ENCODE measurements around the gene PPP1R14C.
A peak's percentile ranks its signal among the peaks of the same experiment; 100 is the strongest.

Gene PPP1R14C

DNA sequence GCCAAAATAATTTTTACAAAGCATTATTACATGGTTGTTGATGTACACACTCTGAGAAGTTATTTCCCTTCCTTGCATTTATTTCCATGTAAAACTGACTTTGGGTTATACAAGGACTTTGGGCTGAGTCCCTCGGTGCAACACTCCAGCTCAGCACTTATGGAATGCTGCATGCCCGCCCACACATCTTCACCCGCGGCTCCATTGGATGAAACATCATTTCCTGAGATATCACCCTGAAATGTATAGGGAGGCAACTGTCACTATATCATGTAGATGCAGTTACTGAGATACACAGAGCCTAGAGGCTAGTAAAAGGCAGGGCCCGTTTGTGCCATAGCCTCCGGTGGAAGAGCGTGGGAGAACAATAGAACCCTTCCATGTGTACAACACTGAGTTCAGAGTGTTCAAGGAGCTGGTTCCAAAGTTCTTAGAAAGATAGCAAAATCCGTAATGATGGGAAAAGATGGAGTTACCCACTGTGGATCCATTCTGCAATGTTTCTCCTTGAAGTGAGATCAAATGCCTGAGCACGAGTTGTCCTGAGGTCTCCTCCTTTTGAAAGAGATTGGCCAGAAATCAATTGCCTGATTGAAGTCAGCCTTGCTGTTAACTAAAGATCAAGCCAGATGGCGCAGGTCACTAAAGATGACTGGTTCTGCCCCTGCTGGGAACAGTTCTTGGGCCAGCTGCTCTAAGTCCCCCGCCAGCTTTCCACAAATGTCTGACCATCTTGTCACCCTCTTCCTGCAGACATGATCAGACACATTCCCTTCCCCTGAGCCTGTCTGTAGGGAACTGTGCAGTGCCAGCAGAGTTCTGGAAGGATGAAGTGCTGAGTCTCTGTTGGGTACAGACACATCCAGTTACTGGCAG lies 125.1 kb downstream of the PPP1R14C start:
- H3K9ac ChIP-seq (ENCODE audit: low read depth, low read length, poor library complexity), result no peak overlapping the region
- H3K27ac ChIP-seq (replicated peaks; ENCODE audit: low read length), result no peak overlapping the region
- no peak for DNase-seq (ENCODE audit: low spot score)
- no peak overlapping the region for H3K18ac ChIP-seq (ENCODE audit: low read length)
- peak overlapping the region; percentile 13 for H2AFZ ChIP-seq (ENCODE audit: low read length)
- H4K91ac ChIP-seq (ENCODE audit: low read depth, low read length, poor library complexity), result no peak overlapping the region
- H3K4ac ChIP-seq (ENCODE audit: low read length), result no peak overlapping the region
- no peaks in the 10 kb centered on the region for H3K36me3 ChIP-seq (replicated peaks in 1 of 2; ENCODE audit: control insufficient read depth in 2 of 2, insufficient read depth in 2 of 2, low read length in 2 of 2)
- no peak overlapping the region for H2BK12ac ChIP-seq (ENCODE audit: low read length)
- H4K8ac ChIP-seq (ENCODE audit: low read depth, low read length), result no peak overlapping the region
- H2BK120ac ChIP-seq (ENCODE audit: low read depth, low read length), result no peak overlapping the region
- H3K14ac ChIP-seq (ENCODE audit: low read length), result no peak overlapping the region
- H3K4me3 ChIP-seq (ENCODE audit: low read length in 2 of 2), result peak overlapping the region in 1 of 2 donors; percentile 16
- no peak overlapping the region for H3K23ac ChIP-seq (ENCODE audit: low read depth, low read length, poor library complexity)
- no peak overlapping the region for H2BK5ac ChIP-seq (ENCODE audit: low read length)
- no peak overlapping the region for H2BK15ac ChIP-seq (ENCODE audit: low read length)
- H3K4me2 ChIP-seq (ENCODE audit: insufficient read depth, low read length, poor library complexity, severe bottlenecking), result no peak overlapping the region
- H3K27me3 ChIP-seq (ENCODE audit: control insufficient read depth in 3 of 3, insufficient read depth in 3 of 3, low read depth in 1 of 3, low read length in 3 of 3), result no peaks in the 10 kb centered on the region
- no CpG with 5 or more reads among the region's 11 CpGs for WGBS, 2 donors (ENCODE audit: extremely low coverage in 2 of 2, insufficient read length in 2 of 2, insufficient replicate concordance in 1 of 2)
- H3K79me1 ChIP-seq (ENCODE audit: low read depth, low read length), result no peaks in the 10 kb centered on the region
- no peak overlapping the region for H2AK5ac ChIP-seq (ENCODE audit: low read depth, low read length)
- peaks cover 4 to 21% of the 10 kb centered on the region in 2 donors for H3K4me1 ChIP-seq (ENCODE audit: control insufficient read depth in 2 of 2, insufficient read depth in 1 of 2, low read depth in 1 of 2, low read length in 2 of 2)
- no peaks in the 10 kb centered on the region for H3K9me3 ChIP-seq (replicated peaks in 1 of 2; ENCODE audit: control insufficient read depth in 2 of 2, insufficient read depth in 1 of 2, low read depth in 1 of 2, low read length in 2 of 2)

DNA sequence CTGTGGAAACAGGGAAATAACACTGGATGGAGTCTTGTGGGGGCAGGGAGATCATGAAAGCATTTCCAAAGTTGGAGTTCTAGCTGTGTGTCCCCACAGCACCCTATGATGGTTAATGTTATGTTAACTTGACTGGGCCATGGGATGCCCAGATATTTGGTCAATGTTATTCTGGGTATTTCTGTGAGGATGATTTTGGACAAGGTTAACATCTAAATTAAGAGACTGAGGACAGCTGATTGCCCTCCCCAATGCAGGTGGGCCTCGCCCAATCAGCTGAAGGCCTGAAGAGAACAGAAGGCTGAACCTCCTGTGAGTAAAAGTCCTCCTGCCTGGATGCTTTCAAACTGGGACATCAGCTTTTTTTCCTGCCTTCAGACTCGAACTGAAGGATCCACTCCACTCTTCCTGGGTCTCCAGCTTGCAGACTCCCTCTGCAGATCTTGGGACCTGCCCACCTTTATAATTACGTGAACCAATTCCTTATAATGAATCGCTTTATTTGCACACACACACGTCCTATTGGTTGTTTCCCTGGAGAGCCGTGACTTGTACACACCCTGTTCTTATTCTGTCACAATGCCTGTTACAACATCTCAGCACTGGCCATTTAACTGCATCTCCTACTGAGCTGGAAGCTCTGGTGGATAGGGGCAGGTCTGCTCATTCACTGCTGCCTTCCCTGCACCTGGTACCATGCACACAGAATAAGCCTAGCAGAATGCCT lies 126.4 kb downstream of the PPP1R14C start:
- Histone ChIP-seq H3K18ac (ENCODE audit: low read length) (no peak overlapping the region), H3K27ac (replicated peaks; ENCODE audit: low read length) (no peak overlapping the region)
- WGBS, 2 donors (ENCODE audit: extremely low coverage in 2 of 2, insufficient read length in 2 of 2, insufficient replicate concordance in 1 of 2), result no CpG with 5 or more reads among the region's 6 CpGs

DNA sequence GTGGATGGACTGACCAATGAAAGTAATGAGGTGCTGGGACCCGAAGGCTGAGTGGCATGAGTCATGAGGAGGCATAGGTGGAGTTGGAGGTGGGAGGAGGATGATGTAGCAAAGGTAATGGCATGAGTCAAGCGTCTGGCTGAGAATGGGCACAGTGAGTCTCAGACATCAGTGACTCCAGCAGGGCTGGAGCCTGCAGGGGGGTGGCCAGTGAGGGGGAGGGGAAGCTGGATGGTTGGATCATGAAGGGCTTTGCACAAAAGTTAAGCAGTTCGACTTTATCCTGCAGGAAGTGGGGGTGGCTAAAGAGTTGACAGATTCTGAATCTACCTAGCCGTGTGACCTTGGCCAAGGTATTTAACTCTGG lies 127.0 kb downstream of the PPP1R14C start:
- Histone ChIP-seq H3K36me3 (replicated peaks in 1 of 2; ENCODE audit: control insufficient read depth in 2 of 2, insufficient read depth in 2 of 2, low read length in 2 of 2) (no peaks in the 10 kb centered on the region), H3K4me2 (ENCODE audit: insufficient read depth, low read length, poor library complexity, severe bottlenecking) (no peak overlapping the region), H3K9ac (ENCODE audit: low read depth, low read length, poor library complexity) (no peak overlapping the region), H3K23ac (ENCODE audit: low read depth, low read length, poor library complexity) (no peak overlapping the region), H3K18ac (ENCODE audit: low read length) (no peak overlapping the region), H4K91ac (ENCODE audit: low read depth, low read length, poor library complexity) (no peak overlapping the region), H2BK120ac (ENCODE audit: low read depth, low read length) (no peak overlapping the region), H3K9me3 (replicated peaks in 1 of 2; ENCODE audit: control insufficient read depth in 2 of 2, insufficient read depth in 1 of 2, low read depth in 1 of 2, low read length in 2 of 2) (no peaks in the 10 kb centered on the region), H2AFZ (ENCODE audit: low read length) (no peak overlapping the region), H3K27me3 (ENCODE audit: control insufficient read depth in 3 of 3, insufficient read depth in 3 of 3, low read depth in 1 of 3, low read length in 3 of 3) (no peaks in the 10 kb centered on the region), H3K79me1 (ENCODE audit: low read depth, low read length) (no peaks in the 10 kb centered on the region), H3K27ac (replicated peaks; ENCODE audit: low read length) (no peak overlapping the region), H2AK5ac (ENCODE audit: low read depth, low read length) (no peak overlapping the region), H2BK15ac (ENCODE audit: low read length) (no peak overlapping the region), H3K4me3 (ENCODE audit: low read length in 2 of 2) (no peak overlapping the region), H3K14ac (ENCODE audit: low read length) (no peak overlapping the region), H4K8ac (ENCODE audit: low read depth, low read length) (no peak overlapping the region), H2BK5ac (ENCODE audit: low read length) (no peak overlapping the region), H3K4ac (ENCODE audit: low read length) (no peak overlapping the region), H3K4me1 (ENCODE audit: control insufficient read depth in 2 of 2, insufficient read depth in 1 of 2, low read depth in 1 of 2, low read length in 2 of 2) (peaks cover 8 to 35% of the 10 kb centered on the region in 2 donors), H2BK12ac (ENCODE audit: low read length) (no peak overlapping the region)
- DNase-seq (ENCODE audit: low spot score), result no peak
- no CpG with 5 or more reads among the region's 4 CpGs for WGBS, 2 donors (ENCODE audit: extremely low coverage in 2 of 2, insufficient read length in 2 of 2, insufficient replicate concordance in 1 of 2)

More for the DNA sequence above, 126.4 kb downstream of the PPP1R14C start:
- Histone ChIP-seq H3K9ac (ENCODE audit: low read depth, low read length, poor library complexity) (no peak overlapping the region), H3K4me3 (ENCODE audit: low read length in 2 of 2) (no peak overlapping the region), H2BK12ac (ENCODE audit: low read length) (no peak overlapping the region), H2BK120ac (ENCODE audit: low read depth, low read length) (no peak overlapping the region), H3K4me1 (ENCODE audit: control insufficient read depth in 2 of 2, insufficient read depth in 1 of 2, low read depth in 1 of 2, low read length in 2 of 2) (peaks cover 8 to 29% of the 10 kb centered on the region in 2 donors), H3K4me2 (ENCODE audit: insufficient read depth, low read length, poor library complexity, severe bottlenecking) (no peak overlapping the region), H3K14ac (ENCODE audit: low read length) (no peak overlapping the region), H2AFZ (ENCODE audit: low read length) (no peak overlapping the region), H4K8ac (ENCODE audit: low read depth, low read length) (no peak overlapping the region), H2AK5ac (ENCODE audit: low read depth, low read length) (no peak overlapping the region), H3K36me3 (replicated peaks in 1 of 2; ENCODE audit: control insufficient read depth in 2 of 2, insufficient read depth in 2 of 2, low read length in 2 of 2) (no peaks in the 10 kb centered on the region), H2BK15ac (ENCODE audit: low read length) (no peak overlapping the region), H3K79me1 (ENCODE audit: low read depth, low read length) (no peaks in the 10 kb centered on the region), H2BK5ac (ENCODE audit: low read length) (no peak overlapping the region), H3K4ac (ENCODE audit: low read length) (no peak overlapping the region), H3K27me3 (ENCODE audit: control insufficient read depth in 3 of 3, insufficient read depth in 3 of 3, low read depth in 1 of 3, low read length in 3 of 3) (no peaks in the 10 kb centered on the region), H3K23ac (ENCODE audit: low read depth, low read length, poor library complexity) (no peak overlapping the region), H3K9me3 (replicated peaks in 1 of 2; ENCODE audit: control insufficient read depth in 2 of 2, insufficient read depth in 1 of 2, low read depth in 1 of 2, low read length in 2 of 2) (no peaks in the 10 kb centered on the region), H4K91ac (ENCODE audit: low read depth, low read length, poor library complexity) (no peak overlapping the region)
- DNase-seq (ENCODE audit: low spot score), result no peak

DNA sequence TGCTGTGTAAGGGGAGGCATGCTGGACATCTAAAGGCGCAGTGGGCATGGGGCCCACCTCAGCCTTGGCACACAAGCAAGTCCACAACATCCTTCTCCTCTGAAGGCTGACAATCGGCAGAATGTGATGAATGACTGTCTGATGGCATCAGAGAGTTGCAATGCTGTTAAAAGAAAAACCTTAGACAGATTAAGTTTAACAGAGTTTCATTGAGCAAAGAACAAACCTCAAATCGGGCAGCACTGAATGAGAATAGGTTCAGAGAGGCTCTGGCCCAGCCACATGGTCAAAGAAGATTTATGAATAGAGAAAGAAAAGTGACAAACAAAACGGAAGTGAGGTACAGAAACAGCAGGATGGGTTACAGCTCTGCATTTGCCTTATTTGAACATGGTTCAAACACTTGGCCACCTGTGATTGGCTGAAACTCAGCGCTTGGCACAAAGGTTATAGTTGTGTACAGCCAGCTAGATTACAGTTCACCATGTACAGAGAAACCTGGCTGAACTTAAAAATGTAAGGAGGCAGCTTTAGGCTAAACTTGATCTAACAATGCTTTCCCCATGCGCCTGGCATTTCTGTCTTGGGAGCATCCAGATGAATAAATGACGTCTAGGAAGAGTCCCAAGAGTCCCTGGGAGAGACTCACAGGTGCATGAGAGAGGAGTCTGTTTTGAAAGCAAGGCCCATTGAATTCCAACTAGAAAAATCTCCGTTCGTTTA lies 127.6 kb downstream of the PPP1R14C start:
- H3K18ac ChIP-seq (ENCODE audit: low read length), result no peak overlapping the region
- no peak for DNase-seq (ENCODE audit: low spot score)
- no peak overlapping the region for H3K4me3 ChIP-seq (ENCODE audit: low read length in 2 of 2)
- H2BK5ac ChIP-seq (ENCODE audit: low read length), result no peak overlapping the region
- H3K9ac ChIP-seq (ENCODE audit: low read depth, low read length, poor library complexity), result no peak overlapping the region
- H3K23ac ChIP-seq (ENCODE audit: low read depth, low read length, poor library complexity), result no peak overlapping the region
- peaks cover 8 to 41% of the 10 kb centered on the region in 2 donors for H3K4me1 ChIP-seq (ENCODE audit: control insufficient read depth in 2 of 2, insufficient read depth in 1 of 2, low read depth in 1 of 2, low read length in 2 of 2)
- H3K14ac ChIP-seq (ENCODE audit: low read length), result no peak overlapping the region
- no peaks in the 10 kb centered on the region for H3K79me1 ChIP-seq (ENCODE audit: low read depth, low read length)
- no peak overlapping the region for H3K4ac ChIP-seq (ENCODE audit: low read length)
- no peaks in the 10 kb centered on the region for H3K27me3 ChIP-seq (ENCODE audit: control insufficient read depth in 3 of 3, insufficient read depth in 3 of 3, low read depth in 1 of 3, low read length in 3 of 3)
- no peak overlapping the region for H2BK15ac ChIP-seq (ENCODE audit: low read length)
- no peak overlapping the region for H2BK12ac ChIP-seq (ENCODE audit: low read length)
- H2AK5ac ChIP-seq (ENCODE audit: low read depth, low read length), result no peak overlapping the region
- H3K9me3 ChIP-seq (replicated peaks in 1 of 2; ENCODE audit: control insufficient read depth in 2 of 2, insufficient read depth in 1 of 2, low read depth in 1 of 2, low read length in 2 of 2), result no peaks in the 10 kb centered on the region
- H2AFZ ChIP-seq (ENCODE audit: low read length), result no peak overlapping the region
- no peak overlapping the region for H3K4me2 ChIP-seq (ENCODE audit: insufficient read depth, low read length, poor library complexity, severe bottlenecking)
- H3K36me3 ChIP-seq (replicated peaks in 1 of 2; ENCODE audit: control insufficient read depth in 2 of 2, insufficient read depth in 2 of 2, low read length in 2 of 2), result no peaks in the 10 kb centered on the region
- no peak overlapping the region for H3K27ac ChIP-seq (replicated peaks; ENCODE audit: low read length)
- no peak overlapping the region for H2BK120ac ChIP-seq (ENCODE audit: low read depth, low read length)
- WGBS, 2 donors (ENCODE audit: extremely low coverage in 2 of 2, insufficient read length in 2 of 2, insufficient replicate concordance in 1 of 2), result no CpG with 5 or more reads among the region's 9 CpGs
- no peak overlapping the region for H4K8ac ChIP-seq (ENCODE audit: low read depth, low read length)
- no peak overlapping the region for H4K91ac ChIP-seq (ENCODE audit: low read depth, low read length, poor library complexity)
